ENCODE data around the gene OPCML.

Gene OPCML

DNA sequence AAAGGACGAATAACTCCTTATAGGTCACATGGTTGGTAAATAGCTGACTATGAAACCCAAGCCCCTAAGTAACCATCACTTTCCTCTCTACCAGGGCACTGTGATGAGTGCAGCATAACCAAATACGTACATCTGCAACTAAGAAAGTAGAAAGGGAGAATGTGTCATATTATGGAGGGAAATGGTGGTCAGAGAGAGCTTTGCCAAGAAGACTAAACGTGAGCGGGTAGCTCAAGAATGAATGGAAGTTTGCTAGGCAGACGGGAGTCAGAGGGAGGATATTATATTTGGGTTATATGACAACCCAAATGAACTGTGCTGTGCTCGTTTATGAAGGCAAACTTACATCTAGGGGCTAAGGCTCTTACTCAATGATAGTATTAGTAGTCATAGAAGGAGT is 537.3 kb downstream of the OPCML start:
- DNase-seq (ENCODE audit: low read depth in 2 of 2, low spot score in 1 of 2): no peak

DNA sequence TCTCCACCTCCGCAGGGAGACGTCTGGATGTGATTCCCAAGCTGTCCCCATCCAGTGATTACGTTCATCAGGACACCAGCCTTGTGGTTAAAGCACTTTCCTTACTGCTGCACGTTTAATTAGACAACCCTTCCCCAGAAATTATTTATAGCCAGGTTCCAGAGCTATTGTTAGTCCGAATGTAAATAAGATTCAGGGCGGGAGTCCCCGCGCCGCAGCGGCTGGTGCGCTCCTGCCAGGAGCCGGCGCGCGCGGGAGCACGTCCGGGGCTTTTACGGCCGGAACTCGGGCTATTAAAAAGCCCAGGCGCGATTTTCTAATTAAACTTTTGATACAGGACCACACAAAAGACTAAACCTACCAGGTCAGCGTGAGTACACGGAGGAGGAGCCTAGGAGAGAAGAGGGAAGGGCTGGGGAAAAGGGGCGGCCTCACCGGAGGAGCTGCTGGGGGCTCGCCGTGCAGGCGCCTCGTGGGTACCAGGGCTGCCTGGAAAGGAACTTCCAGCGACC is 538.3 kb downstream of the OPCML start:
- DNase-seq (ENCODE audit: low read depth in 2 of 2, low spot score in 1 of 2): no peak

DNA sequence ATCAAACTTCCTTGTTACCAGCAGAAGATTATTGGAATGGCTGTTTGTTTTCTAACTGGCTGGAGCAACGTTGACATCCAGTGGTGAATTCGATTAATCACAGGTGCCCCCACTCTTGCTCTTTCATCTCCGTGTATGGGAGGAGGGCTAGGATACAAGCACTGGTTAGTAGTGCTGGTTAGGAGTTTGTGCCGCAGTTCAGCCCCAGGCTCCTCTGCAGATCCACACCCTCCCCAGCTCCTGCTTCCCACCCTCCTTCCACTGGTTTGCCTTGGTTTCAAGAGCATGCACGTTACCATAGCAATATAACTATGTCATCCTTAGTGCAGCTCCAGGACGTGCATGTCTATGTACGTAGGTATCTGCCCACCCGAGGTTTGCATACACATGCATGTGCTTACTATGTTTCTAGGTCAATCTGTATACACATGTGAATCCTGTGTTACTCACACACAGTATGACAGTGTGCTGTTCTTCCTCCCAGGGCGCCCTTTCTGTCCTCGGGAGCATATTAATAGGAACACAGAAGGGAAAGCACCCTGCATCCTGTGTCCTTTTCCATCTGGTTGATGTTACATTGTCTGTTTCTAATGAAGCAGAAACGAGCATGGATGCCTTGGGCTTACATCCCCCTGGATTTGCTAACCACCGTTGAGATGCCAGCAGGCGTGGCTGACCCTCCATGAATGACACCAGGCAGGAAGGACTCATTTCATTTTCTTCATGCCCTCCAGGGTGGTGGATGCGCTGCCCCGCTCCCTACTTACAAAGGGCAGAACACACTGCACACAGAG is 539.3 kb downstream of the OPCML start:
- DNase-seq (ENCODE audit: low read depth in 2 of 2, low spot score in 1 of 2): no peak

DNA sequence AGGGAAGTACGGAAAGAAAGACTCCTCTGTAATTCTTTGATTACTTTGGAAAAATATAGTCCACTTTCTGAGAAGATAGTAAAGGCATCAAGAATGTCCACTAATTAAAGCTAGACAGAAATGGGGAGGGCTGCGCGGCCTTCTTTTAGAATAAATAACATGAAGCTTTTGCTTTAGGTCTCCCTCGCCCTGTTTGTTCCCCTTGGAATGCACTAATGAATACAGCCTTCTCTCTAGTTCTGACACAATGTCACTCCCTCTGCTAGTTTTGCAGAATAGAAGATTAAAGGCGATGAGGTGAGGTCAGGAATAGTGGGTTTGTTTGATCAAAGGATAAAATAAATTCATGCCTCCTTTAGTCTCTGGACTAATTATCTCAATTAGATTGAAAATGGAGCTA is 543.9 kb downstream of the OPCML start:
- no peak for DNase-seq (ENCODE audit: low read depth in 2 of 2, low spot score in 1 of 2)

DNA sequence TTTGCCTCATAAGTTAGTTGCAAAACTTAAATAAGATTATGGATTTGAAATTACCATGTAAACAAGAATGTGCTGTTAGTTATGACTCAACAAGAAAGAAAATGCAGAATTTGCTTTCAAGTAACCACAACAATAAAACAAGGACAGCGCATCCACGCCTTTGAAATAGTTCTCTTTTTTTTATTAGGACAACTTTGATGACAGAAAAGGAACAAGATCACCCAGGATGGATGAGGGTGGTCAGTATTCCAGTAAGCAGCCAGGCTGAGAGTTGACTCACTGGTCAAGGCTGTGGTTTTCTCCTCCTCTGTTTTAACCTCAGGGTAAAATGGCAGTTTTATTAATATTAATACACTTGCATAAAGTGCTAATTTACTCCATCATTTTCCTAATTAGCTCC is 544.4 kb downstream of the OPCML start:
- no peak for DNase-seq (ENCODE audit: low read depth in 2 of 2, low spot score in 1 of 2)

DNA sequence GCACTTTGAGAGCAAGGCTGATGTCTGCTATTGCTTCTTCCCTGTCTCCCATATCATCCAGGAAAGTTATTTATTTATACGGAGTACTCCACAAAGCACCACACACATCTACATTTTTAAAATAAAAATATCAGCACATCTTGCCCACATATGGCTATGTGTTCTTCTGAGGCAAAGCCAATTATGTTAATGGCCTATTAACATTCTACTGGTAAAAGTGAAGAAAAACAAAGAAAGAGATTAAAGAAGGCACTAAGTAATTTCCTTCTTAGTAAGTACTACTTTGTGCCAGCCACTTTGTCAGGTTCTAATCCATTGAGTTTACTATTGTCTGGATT is 548.7 kb downstream of the OPCML start:
- no peak for DNase-seq (ENCODE audit: low read depth in 2 of 2, low spot score in 1 of 2)

DNA sequence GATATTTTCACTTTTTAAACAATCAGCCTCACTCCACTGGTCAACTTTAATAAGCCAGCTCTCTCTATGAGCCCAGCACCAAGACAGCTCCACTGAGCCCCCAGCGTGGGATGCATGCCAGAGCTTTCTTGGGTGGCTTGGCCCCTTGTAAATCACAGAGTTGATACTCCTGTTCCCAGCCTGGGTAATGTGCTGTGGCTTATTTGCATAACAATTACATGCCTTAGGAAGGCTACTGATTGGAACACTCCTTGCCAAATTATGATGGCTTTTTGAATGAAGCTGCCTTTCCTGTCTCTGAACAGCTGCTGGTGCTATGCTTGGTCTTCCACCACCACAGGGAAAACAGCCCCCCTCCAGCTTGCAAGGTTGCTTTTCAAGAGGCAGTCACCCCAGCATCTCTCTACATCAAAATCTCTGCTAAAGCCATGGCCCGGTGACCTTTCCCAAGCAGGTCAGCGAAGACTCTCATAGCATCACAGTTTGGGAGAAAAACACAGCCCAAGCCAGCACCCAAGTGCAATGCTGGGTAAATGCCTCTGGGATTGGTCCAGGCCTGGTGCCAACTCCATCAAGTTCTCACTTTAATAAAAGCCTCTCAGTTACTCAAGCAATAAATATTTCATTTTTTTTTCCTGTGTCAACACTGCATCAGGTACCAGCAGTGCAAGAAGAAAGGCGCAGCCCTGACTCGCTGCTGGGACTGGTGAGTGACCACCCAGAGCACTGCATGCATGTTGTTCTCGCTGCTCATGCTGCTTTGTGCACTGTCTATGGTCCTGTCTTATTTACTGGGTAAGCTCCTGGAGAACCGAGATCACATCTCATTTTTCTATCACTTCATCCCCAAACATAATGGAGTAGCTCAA is 549.3 kb downstream of the OPCML start:
- DNase-seq (ENCODE audit: low read depth in 2 of 2, low spot score in 1 of 2): no peak

DNA sequence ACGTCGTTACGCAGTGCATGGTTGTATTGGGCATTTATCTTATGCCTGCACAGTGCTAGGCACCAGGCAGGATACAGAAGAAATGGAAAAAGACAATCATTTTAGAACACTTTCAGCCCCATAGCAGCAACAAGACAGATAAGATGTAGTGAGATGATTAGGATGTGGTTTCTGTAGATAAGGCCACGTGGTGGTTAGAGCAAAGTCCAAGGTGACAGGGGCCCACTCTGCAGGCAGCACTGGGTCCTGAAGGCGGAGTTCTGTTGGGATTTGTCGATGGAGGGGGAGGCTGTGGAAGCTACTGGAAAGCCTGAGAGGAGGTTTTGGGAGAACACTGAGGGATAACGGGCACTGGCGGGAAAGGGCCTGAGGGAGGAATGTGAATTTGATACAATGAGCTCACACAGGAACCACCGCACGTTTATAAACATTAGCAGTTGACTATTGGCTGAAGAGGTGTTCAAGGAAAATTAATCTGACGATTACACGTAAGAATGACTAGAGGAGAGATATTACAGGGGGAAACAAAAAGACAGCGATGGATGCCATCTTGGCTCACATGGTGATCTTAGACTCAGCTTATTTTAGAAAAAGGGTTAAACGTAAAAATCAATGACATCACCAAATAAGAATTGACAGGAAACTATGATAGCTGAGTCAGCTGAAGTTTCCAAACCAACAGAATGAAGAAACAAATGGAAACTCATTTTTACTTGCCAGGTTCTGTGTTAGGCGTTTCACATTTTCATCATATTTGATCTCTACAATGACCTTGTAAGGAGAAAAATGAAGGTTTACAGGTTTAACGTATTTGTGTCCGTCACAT is 551.0 kb downstream of the OPCML start:
- DNase-seq (ENCODE audit: low read depth in 2 of 2, low spot score in 1 of 2): no peak

DNA sequence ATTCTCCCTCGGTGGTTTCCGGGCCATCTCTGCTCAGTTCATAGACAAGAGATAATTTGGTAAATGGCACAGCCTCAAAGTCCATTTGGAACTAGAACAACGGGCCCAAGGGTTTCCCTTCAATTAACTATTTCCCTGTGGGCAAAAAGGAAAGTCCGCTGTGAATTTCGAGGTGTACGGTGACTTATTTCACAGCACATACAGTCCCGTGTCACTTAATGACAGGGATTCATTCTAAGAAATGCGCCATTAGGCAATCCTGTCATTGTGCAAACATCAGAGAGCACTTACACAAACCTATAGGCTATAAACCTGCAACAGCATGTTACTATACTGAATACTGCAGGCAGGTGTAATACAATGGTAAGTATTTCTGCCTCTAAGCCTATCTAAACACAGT is 551.6 kb downstream of the OPCML start:
- DNase-seq (ENCODE audit: low read depth in 2 of 2, low spot score in 1 of 2): no peak

DNA sequence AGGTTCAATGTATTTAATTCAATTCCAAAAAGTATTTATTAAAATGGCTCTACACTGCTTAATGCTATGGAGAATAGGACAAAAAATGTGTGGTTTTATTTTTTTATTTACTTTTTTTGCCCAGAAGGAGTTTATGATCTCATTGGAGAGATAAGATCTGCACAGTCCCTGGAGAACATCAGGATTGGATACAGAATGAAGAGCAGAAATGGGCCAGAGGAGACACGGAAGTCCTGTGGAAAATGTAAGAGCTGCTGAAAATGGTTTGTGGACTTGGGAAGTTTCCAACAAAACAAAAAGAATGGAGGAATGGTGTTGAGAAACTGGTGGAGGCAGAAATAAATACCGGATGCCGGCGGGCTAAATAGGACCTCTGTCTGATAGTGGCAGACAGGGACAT is 554.6 kb downstream of the OPCML start:
- no peak for DNase-seq (ENCODE audit: low read depth in 2 of 2, low spot score in 1 of 2)

DNA sequence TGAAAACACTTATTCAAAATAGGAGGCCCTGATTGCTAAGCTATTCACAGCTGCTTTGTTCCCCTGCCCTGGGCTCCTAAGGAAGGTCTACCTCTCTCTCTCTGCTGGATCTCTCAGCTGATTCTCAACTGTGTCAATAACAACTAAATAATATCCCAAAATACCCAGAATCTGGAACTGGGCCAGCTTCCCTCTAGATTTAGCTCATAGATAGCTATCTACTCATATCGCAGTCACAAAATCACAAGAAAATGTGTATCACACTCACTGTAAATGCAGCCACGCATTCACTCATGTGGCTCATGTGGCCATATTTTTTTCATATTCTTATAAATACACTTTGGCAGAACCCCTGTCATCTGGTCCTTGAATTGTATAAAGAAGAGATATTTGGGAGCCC is 555.1 kb downstream of the OPCML start:
- no peak for DNase-seq (ENCODE audit: low read depth in 2 of 2, low spot score in 1 of 2)

DNA sequence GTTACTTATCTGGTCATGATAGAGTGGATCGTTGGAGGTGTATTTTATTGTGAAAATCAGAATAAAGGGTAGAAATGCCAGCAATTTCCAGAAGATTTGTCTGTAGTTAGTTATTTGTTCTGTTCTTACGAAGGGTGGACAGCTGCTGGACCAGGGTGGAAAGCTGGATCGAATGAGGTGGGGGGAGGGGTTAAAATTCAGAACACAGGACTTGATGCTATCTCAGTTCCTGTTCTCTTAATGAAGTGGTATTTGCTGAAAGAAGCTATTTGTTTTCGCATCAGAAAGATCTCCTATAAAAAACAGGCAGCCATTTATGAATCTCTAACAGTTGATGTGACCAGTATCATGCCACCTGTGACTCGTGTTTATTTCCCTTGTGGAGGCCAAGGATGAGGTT is 556.2 kb downstream of the OPCML start:
- DNase-seq (ENCODE audit: low read depth in 2 of 2, low spot score in 1 of 2): no peak

DNA sequence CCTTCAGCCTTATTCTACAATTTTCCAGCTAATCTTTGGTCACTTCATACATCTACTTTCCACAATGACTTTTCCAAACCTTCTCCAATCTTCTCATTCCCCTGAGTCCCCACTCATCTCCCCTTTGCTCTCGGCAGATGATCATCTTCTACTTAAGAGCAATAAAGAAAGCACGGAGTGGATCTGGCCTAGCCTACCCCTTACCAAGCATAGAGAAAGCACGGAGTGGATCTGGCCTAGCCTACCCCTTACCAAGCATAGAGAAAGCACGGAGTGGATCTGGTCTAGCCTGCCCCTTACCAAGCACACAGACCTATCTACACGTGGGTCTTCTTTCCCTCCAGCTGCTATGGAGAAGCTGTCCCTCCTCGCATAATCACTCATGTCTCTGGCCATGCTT is 558.6 kb downstream of the OPCML start:
- DNase-seq (ENCODE audit: low read depth in 2 of 2, low spot score in 1 of 2): no peak

DNA sequence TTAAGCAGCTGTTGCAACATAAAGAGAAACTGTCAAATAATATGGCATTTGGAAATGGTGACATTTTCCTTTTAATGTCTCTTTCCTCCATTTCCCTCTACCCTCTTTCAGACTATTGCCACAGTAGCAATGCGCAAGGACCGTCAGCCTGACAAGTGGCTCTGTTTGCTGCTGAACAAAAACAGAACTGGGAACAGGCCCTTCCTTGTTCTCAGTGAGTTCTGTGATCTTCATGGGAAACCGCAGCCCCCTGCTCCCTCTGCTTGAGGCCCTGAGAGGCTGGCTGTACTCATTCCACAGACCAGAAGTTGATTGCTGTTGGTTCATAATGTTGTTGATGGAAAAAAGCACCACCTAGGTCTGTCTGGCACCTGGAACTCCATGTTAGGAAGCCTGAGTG is 559.7 kb downstream of the OPCML start:
- DNase-seq (ENCODE audit: low read depth in 2 of 2, low spot score in 1 of 2): no peak

DNA sequence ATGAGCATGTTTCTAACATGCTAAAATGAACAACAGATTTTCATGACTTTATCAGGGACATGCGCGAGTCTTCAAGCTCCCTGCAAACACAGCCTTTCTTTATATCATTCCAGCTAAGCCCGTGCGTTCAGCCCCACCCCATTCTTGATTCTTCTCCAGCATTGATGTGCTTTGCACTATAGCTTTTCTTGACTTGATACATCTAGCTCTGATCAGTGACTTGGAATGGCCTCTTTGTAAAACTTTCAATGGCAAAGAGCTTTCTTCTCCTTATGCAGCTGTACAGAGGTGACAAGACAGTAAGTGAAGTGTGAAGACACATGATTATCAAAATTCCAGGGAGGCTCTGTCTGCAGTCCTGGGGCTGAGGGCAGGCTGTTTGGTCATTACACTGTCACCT is 561.0 kb downstream of the OPCML start:
- no peak for DNase-seq (ENCODE audit: low read depth in 2 of 2, low spot score in 1 of 2)

DNA sequence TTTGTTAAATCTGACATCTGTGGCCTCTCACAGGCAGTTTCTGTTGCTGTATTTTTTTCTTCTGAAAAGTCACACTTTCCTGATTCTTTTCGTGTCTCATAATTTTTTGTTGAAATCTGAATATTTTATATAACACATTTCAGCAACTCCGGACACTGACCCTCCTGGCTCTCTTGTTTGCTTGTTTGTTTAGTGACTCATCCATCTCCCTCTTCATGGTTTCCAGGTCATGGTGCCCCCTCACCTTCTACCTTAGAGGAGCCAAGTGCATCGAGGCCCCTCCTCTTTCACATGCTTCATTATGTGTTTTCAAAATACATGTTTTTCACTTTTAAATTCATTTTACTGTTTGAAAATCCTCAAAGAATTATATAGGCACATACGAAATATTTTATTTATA is 562.4 kb downstream of the OPCML start:
- DNase-seq (ENCODE audit: low read depth in 2 of 2, low spot score in 1 of 2): no peak

DNA sequence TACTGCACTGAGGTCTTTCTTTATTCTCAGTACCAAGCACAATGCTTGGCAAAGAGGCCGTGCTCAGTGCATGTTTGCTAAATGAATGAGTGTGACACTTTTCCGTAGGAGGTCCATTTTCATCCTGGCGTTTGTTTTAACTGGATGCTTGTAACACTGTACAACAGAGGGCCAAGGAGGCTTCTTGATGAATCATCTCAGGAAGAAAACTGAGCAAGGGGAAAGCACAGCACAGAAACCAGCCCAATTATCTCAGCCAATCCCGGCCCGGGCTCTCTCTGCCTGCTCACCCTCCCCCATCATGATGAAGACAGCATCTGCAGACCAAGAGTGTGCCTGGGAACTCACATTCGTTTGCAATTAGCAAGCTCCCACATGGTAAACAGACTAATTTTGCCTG is 570.3 kb downstream of the OPCML start:
- no peak for DNase-seq (ENCODE audit: low read depth in 2 of 2, low spot score in 1 of 2)

DNA sequence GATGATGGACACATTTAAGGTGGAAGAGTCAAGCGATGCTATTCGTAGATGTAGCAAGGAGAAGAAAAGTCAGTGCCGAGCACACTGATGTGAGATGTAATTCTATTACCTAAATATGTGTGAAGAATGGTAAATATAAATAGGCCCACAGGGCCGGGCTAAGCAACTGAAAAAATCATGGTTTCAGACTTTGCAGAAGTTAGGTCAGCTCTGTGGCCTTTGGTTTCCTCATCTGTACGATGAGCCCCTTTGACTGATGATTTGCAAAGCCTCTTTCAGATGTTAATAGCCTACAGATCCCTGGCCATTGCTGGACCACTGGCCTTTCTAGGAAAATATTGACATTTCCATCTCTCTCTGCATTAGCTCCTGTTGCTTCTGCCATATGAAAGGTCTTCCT is 570.8 kb downstream of the OPCML start:
- DNase-seq (ENCODE audit: low read depth in 2 of 2, low spot score in 1 of 2): no peak

DNA sequence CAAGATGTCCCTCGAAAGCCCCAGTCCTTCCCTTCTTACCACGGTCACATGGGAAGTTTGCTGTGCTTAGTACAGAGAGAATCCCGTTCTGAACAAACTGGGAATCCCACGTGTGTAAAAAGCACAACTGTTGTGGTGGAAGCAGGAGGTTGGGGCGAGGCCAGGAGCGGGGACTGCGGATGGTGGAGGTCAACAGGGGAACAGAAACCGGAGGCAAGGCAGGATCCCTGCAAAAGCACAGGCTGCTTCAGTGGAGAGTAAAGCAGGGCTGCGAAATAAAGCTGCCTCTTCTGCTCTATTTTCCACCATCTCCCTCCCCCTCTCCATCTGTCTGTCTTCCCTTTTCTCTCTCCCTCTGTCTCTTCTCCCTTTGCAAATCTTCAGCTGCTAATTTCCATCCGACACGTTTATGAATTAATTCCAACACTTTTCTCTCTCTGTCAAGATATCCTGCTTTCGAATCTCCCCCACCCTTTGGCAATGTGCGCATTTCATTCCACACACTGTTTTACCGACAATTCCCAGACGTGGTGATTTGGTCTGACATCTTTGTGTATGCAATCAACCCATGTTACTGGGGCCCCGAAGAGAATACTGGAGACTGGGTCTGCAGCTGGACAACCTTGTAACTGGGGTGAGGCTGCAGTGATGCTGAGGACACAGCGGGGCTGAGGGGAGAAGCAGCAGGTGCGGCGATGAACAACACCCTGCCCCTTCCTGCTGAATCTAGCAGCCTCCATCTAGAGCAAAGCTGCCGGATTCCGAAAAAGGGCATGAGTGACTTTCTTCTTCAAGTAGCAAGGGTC is 571.8 kb downstream of the OPCML start:
- DNase-seq (ENCODE audit: low read depth in 2 of 2, low spot score in 1 of 2): no peak

DNA sequence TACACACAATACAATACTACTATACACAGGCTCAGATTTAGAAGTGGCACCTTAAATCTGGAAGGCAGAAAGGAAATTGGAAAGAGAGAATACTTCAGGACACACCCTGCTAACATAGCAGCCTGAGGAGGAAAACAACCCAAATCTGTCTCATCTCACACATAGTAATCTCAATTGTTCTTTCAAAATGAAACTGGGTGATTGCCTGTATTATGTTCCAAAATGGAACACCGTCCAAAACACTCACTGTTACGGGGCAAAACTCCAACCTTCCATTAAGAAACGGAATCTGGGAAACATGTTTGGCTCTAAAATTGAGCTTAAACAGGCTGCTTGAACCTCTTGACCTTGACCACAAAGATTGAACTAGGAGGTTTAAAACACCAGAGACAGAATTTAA is 572.6 kb downstream of the OPCML start:
- no peak for DNase-seq (ENCODE audit: low read depth in 2 of 2, low spot score in 1 of 2)

DNA sequence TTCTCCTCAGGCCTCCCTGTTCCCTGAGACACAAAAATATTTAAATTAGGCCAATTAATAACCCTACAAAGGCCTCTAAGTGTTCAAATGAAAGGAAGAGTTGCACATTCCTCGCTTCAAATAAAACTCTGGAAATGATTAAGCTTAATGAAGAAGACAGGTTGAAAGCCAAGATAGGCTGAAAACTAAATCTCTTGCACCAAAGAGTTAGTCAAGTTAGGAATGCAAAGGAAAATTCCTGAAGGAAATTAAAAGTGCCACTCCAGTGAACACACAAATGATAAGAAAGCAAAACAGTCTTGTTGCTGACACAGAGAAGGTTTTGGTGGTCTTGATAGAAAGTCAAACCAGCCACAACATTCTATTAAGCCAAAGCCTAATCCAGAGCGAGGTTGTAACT is 574.4 kb downstream of the OPCML start:
- DNase-seq (ENCODE audit: low read depth in 2 of 2, low spot score in 1 of 2): no peak
